HG03460 (cell line): ENCODE data around the gene ARHGAP32.
"Not testable (repeated sequence)": the region's sequence is repeated elsewhere in the genome, so short reads cannot be mapped to it uniquely, and the experiment has no call there.

ENCODE experiments used
- ATAC-seq: cut with Tn5 transposase; IDR thresholded peaks from one replicate; pipeline ENCODE4 v1.9.1; 2021; ENCODE audit not compliant: unreplicated experiment

Gene ARHGAP32

DNA sequence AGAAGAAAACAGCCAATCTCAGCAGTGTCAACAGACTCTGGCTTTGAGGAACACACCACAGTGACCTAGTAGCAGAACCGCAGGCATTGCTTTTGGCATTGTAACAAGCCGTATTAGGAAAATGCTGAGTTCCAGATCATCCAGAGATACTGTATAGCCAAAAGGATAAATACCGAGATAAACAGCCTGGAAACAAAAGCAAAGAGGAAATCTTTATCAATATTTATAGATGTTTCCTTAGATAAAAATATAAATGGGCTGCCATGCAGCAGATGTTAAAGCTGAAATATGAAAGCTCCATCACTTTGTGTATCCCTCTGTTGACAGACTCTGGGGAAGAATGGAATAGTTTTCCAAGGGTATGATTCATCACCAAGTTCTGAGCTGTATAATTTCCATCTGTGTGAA, 150.5 kb downstream of the ARHGAP32 start:
- ATAC-seq, result no peak

DNA sequence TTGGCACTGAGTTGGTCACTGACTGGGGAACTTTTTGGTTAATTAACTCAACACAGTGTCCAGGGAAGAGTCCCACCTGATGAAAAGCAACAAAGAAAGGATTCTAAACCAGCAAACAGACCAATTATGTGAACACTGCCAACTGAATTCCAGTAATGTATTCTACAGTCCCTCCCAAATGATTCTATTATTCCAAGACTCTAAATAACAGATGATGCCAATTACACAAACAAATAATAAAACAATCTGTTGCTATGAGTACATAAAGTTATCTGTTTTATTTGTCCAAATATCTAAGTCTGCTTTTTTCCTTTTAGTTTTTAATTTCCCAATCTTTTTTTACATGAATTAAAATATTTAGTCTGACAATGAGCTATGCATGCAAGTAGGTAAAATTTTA, 151.2 kb downstream of the ARHGAP32 start:
- no peak for ATAC-seq

DNA sequence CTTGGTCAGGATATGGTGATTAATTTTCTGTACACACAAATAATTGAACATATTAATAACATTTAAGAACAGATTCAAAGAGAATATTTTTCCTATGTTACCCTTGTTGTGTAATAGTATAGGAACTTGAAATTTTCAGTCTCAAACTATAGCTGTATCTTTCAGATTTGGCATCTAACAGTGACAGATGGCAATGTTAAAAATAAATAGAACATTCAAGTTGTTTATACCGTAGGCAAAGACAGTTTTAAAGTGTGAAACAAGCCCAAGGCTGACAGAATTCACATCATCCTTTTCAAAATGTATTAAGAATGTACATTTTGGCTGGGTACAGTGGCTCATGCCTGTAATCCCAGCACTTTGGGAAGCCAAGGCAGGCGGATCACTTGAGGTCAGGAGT, 156.9 kb downstream of the ARHGAP32 start:
- ATAC-seq, result no peak

DNA sequence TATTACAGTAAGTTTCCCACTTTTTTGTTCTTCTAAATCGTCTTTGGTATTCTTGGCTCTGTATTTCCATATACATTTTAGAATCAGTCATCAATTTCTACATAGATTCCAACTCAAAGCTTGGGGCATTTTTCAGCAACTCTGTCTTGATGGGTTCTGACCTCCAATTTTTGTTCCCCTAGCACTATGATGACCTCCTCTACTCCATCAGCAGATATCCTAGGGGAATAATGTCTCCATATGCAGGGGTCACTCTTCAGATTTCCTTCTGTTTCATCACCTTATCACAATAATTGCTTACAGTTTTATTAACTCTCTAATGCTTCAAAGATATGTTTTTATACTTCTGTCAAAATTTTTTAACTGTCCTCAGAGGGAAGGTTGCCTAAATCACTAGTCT, 158.1 kb downstream of the ARHGAP32 start:
- no peak for ATAC-seq

DNA sequence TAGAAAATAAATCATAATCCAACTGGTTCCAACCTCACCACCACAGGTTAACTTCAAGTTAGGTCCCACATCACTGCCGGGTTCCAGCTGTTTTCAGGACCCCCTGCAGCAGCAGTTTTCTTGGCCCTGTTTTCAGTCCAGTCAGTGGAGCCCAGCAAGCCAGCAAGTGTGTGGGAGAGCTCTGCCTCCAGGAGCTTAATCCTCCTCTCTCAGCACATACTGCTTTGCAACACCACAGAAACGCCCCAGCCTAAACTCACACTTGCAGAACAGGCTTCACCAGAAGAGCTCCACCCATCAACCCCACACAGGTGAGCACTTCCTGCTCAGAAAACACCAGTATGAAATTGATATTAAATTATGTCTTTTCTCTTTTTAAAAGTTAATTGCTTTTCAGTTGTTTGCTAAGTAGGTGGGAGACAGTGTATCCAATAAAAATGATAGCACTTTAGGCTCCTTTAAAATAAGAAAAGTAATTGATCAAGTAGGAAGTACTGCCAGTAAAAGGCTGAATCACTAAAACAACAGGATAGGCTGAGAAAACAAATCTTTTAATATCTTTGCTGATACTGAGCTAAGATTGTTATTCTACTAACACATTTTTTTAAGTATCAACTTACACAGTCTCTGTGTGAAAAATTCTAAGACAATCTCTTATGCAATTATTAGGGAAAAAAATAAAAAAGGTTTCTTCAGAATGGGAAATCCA, 168.0 kb downstream of the ARHGAP32 start:
- ATAC-seq, result no peak

DNA sequence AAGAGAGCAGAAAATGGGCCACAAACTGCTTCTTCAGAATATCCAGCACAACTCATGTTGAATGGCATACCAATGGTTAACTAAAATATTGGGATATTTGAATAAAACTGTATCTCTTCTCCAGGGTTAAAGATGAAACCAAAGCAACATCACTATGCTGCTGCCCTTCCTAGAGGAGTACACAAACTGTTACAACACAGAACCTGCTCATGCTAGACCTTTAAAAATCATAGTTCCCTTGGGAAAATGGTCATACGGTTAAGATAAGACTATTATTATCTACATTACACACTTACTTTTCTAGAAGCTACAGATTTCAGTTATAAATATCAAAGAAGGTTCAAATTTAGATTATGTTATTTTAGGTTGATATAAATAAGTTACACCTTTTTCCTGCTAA, 170.8 kb downstream of the ARHGAP32 start:
- no peak for ATAC-seq

DNA sequence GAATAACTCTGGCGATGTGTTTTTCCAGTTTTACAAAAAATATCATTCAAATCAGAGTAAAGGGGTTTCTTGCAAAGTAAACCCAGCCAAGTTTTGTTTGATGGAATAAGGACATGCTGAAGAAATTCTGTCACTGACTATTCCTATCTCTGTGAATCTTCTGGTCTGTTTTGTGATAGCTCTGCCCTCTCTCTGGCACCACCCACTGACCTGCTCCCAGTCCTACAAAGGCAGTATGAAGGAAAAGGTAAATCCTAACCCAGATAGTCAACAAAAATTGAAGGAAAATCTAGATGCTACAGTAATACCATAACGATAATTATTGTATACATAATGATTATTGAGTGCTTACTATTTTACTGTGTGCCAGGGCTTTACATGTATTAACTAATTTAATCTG, 173.1 kb downstream of the ARHGAP32 start:
- no peak for ATAC-seq

DNA sequence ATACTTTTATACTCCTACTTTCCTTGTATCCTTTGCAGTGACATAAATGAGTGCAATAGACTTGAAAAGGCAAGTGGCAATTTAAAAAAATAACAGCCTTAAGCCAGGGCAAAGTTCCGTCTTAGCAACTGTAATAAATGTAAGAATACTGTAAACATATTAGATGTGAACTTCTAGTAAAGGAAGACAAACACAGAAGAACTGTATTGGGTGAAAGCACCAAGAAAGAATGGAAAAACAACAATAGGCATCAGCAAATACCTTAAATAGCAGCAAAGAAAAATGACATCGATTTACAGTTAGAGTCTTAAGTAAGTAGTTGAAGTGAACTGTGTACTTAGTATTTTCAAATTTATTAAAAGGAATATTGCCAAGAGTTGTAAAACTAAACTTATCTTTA, 174.0 kb downstream of the ARHGAP32 start:
- ATAC-seq, result no peak

DNA sequence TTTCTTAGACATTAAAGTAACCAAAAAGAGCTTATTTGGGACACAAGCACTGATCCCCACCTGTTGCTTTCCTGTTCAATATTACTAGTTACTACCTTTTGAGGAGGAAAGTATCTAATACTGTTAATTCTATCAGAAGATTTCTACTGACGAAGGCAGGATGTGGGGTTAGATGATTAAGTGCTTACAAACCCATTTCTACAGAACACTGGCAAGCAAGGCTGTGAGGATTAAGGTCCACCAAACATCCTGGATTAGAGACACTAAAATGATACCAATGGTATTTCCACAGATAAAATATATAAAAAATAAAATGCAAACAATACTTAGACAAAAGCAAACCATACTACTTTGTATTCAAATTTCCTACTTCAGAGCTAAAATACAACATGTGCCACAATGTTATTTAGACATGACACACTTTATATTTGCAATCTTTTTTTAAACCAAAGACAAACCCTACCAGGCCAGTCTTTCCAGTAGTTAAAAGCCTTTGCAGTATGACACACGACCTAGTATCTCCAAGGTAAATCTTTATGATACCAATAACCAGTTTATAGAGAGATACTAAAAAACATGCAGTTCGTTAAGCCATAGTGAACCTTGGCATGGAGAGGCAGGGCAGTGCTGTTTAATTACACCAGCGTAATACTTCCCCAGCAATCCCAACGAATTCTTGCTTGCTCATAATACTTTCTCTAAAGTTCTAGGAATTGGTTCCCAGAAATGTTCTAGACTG, 178.2 kb downstream of the ARHGAP32 start:
- no peak for ATAC-seq

DNA sequence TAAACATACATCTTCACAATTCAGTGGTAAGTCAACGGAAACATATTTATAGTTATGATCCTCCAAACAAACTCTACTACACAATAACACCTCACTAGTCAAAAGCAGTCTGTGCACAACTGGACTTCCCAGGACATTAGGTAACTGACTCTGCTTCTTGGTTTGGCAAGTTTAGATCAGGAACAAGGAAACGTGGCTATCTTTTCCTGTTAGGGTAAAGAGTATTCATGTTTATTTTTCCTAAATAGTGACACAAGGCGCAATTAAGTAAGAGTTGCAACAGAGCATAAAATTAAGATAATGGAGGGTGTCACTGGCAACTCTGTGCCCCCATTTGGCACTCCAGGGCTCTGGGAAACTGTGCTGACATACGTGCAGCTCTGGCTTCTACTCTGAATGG, 179.2 kb downstream of the ARHGAP32 start:
- no peak for ATAC-seq

DNA sequence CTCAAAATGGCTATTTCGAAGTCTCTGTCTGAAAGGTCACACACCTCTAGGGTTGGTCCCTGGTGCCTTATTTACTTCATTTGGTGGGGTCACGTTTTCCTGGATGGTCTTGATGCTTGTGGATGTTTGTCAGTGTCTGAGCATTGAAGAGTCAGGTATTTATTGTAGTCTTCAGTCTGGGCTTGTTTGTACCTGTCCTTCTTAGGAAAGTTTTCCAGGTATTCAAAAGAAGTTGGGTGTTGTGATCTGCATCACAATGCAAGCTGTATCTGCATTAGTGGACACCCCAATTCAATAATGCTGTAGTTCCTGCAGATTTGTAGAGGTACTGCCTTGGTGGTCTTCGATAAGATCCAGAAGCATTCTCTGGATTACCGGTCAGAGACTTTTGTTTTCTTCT, 186.0 kb downstream of the ARHGAP32 start:
- ATAC-seq, result no peak

DNA sequence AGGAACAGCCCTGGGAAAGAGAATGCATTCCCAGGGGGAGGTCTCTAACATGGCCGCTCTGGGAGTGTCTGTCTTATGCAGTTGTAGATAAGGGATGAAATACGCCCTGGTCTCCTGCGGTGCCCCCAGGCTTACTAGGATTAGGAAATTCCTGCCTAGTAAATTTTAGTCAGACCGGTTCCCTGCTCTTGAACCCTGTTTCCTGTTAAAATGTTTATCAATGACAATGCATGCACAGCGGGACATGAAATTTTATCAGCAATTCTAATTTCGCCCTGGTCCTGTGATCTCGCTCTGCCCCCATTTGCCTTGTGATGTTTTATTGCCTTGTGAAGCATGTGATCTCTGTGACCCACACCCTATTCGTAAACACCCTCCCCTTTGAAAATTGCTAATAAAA, 193.0 kb downstream of the ARHGAP32 start:
- not testable (repeated sequence) for ATAC-seq

DNA sequence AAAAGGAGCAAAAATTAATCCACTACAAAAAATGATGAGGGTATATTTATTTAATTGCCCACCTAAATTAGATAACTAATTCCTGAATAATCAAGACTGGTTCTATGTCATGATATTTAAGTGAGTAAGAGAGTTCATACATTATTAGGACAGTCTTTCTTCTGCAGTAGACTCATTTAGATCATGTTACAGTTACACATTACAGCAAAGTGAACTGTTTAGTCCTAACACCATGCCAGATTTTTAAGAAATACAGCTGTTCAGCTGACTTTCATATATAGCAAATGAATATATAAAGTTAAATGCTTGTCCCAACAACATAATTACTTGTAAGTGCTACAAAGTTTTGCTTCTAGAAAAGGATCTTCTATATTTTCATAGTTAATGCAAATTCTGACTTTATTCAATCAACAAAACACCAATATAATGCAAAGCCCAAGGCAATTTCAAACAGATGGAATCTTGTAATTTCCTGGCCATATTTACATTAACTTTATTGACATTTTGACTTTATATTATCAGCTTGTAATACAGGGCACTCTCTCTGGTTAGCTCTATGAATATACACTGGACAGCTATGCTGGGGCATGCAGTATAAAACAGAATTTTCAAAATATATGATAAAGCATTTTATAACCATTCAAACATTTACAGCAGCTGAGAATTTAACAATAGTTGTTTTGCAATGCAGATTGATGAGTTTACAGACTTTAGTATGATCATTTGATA, 203.7 kb downstream of the ARHGAP32 start:
- no peak for ATAC-seq

DNA sequence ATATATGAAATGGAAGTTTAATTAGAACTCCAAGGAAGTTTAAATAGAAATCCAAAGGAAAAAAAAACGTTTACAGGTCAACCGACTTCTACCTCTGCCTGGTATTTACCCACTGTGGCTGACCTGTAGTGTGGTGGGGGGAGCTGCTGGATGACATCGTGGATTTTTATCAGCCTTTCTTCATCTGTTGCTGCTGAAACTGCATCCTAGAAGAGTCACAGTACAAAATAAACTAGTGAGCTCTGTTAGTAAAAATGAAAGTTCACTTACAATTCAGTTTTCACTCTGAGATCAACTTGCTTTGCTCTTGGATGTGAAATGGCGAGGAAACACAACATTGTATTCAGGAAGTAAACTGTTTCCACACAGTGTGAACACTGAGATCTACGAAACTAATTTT, 206.2 kb downstream of the ARHGAP32 start:
- no peak for ATAC-seq

DNA sequence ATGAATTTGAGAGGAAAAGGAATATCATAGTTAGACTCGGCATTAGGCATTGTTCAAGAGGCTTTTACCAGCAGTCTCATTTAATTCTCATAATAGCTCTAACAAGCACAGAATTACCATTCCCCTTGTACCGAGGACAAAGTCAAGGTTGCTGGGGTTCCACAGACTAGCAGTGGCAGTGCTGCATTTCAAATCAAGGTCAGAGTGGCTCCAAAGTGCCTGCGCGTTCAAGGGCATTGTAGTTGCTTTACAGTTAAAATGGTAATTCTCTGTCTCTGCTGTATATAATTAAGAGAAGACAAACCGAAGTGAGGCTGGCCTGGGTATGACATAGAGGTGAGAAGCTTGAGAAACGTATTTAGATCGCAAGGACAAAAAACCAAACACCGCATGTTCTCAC, 209.1 kb downstream of the ARHGAP32 start:
- no peak for ATAC-seq

DNA sequence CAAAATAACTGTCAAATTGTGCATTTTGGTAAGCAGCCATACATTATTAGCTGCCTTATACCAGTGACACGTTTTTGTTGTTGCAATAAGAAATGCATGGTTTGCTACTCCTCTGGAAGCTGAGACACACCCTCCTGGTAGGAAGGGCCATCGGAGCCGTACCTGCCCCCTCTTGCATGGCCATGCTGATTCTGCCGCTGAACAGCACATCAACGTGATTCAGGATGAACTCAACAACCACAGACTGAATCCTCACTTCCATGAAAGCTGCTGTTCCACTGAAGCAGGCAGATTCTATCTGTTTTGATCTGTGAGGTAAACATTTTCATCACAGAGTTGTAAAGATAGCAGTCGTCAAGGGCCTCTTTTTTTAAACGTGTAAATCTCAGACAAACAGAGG, 210.9 kb downstream of the ARHGAP32 start:
- no peak for ATAC-seq

DNA sequence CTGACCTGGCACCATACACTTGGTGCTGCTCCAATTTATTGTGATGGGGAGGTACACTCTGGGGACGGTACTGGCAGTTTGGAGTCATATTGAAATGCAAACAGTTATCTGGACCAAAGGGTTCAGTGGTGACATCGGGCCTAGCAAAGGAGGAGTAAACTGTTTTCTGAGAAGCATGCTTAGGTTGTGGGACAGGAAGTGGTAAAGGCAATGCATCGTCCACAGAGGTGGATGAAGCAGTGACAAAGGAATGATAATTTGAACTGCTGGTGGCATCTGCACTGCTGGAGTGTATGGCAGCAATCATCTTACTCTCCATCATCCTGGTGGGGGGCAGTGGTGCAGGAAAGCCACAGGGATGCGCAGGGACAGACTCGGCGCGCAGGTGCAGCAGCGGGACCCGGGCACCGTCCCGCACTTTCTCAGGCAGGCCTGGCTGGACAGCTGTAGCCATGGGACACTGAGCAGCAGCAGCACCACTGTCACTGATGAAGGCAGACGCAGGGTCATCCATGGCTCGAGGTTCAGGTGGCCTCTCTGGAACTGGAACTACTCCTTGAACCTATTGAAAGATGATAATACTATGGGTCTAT, 221.4 kb downstream of the ARHGAP32 start:
- ATAC-seq, result no peak

DNA sequence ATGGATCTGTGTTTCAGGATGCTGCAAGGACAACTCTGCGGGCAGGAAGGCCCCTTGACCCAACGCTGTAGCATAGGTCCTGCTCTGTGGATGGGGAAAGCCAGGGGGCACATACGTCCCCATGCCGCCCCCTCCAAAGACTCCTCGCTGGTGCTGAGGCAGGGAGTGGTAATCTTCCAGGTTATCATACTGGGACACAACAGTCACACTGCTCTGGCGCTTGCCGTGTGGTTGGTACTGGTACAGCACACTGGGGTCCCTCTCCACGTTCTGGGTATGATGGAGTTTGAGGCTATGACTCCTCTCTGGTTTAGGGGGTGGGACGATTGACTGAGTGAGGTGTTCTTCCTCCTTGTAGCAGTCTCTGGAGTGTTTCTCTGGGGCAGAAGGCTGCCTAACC, 223.2 kb downstream of the ARHGAP32 start:
- no peak for ATAC-seq

DNA sequence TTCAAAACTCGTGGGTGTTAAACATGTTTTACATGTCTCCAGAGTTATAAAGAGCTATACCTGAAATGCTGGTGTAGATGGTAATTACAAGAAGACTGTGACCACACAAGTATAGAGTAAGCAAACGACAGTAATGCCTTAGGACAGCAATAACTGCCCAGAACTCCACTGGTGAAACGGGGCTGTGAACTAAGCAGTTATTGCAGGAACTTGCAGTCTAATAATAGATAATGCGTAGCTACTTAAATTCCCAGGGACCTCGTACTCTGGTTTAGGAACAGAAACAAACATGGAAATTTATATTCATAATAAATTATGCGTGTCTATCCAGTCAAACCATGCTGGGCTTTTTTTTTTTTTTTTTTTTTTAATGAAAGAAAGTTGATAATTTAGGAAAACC, 224.5 kb downstream of the ARHGAP32 start:
- no peak for ATAC-seq

DNA sequence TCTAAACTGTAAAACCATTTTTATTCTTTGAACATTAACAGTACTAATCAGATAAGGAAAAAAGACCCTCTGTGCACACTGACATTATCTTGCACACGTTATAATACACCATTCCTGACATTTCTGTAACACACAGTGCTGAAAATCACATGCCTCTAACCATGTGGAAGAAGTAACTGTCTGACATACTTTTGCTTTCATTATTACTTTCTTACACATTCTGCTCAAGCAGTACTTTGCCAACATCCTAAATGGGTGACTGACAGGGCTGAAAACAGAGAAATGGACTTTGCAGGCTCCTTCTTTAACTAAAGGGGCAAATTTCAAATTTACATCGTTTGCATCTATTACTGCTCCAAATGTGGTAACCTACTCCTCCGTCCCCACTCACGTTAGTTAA, 226.6 kb downstream of the ARHGAP32 start:
- peak; percentile 96 for ATAC-seq

DNA sequence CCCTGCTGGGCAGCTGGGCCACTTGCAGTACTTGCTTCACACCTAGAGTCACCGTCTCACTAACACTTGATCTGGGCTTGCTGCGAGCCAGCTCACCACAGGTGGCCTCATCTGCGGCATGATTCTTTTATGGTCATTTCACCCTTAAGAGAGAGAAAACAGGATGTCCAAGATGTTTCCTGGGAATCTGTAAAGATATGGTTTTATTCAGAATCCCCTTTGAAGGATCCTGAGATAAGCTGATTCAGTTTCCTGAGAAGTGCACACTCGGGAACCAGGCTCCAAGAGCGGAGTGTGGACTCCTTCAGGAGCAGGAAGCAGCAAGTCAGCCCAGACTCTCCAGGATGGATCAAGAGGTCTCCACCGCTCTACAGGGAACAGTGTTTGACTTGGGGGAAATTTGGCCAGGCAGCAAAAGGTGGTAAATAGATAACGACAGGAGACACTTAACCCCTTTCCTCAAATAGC, 227.6 kb downstream of the ARHGAP32 start:
- ATAC-seq, result no peak
